IMR-90 (cell line): ENCODE data around the gene MACO1. TPM values are rescaled to one million over a fixed set of nuclear protein-coding genes. Genes with fewer than 3 reads are reported as not detected.
"Not testable (repeated sequence)": the region's sequence is repeated elsewhere in the genome, so short reads cannot be mapped to it uniquely, and the experiment has no call there.

Experiments
- ATAC-seq: fragments of 200-7000 bp; cut with Tn5 transposase; 2 replicates; pipeline ENCODE4 v1.9.1; 2020; ENCODE audit warnings: low read depth, mild to moderate bottlenecking, moderate library complexity
- BruUV-seq: library from RNA; stranded (reverse); fragments of 400-500 nt; replicated peaks from 2 replicates; lab custom pipeline; 2021; lab: Mats Ljungman, UMichigan
- CTCF ChIA-PET: fragments of 300-600 bp; formaldehyde crosslinking; extraction: SDS; loops from one replicate; lab custom pipeline; 2021; ENCODE audit warnings: antibody characterized with exemption; lab: Yijun Ruan, JAX
- POLR2A ChIA-PET: fragments of 300-600 bp; sonication (Branson Sonifier 250); formaldehyde crosslinking; loops from one replicate; lab custom pipeline; 2022; ENCODE audit warnings: antibody characterized with exemption; ENCODE audit not compliant: unreplicated experiment; lab: Charles Lee
- DNase-seq: peaks from one replicate; pipeline ENCODE4 v3.0.0; 2013
- H2AFZ ChIP-seq: replicated peaks from 2 replicates; pipeline ENCODE3; 2013; ENCODE audit warnings: low read length, mild to moderate bottlenecking; ENCODE audit not compliant: poor library complexity
- H2AK5ac ChIP-seq: 2 replicates; pipeline ENCODE4 v1.6.1; 2013; ENCODE audit warnings: low read depth, low read length, inconsistent platforms
- H2AK9ac ChIP-seq: replicated peaks from 2 replicates; pipeline ENCODE3; 2013; ENCODE audit warnings: mild to moderate bottlenecking, low read depth, low read length, moderate library complexity; ENCODE audit not compliant: poor library complexity
- H2BK120ac ChIP-seq: 2 replicates; pipeline ENCODE4 v1.6.1; 2013; ENCODE audit warnings: low read depth, low read length, inconsistent platforms
- H2BK15ac ChIP-seq: 3 replicates; pipeline ENCODE4 v1.6.1; 2013; ENCODE audit warnings: low read depth, low read length, inconsistent platforms
- H2BK20ac ChIP-seq: 2 replicates; pipeline ENCODE4 v1.6.1; 2013; ENCODE audit warnings: low read depth, mild to moderate bottlenecking, inconsistent platforms, low read length, moderate library complexity
- H2BK5ac ChIP-seq: 2 replicates; pipeline ENCODE4 v1.6.1; 2013; ENCODE audit warnings: mild to moderate bottlenecking, low read depth, low read length, inconsistent platforms; ENCODE audit not compliant: poor library complexity, severe bottlenecking
- H3K14ac ChIP-seq: replicated peaks from 2 replicates; pipeline ENCODE4 v1.6.1; 2013; ENCODE audit warnings: low read depth, low read length, inconsistent platforms
- H3K18ac ChIP-seq: 2 replicates; pipeline ENCODE4 v1.6.1; 2013; ENCODE audit warnings: low read depth, low read length, control low read depth
- H3K23ac ChIP-seq: 2 replicates; pipeline ENCODE4 v1.6.1; 2013; ENCODE audit warnings: low read depth, low read length, inconsistent platforms
- H3K27ac ChIP-seq: 2 replicates; pipeline ENCODE4 v1.5.1; 2013; ENCODE audit warnings: mild to moderate bottlenecking, control low read depth, low read length; ENCODE audit not compliant: insufficient read depth
- H3K27me3 ChIP-seq: 2 replicates; pipeline ENCODE4 v1.6.1; 2013; ENCODE audit warnings: low read length; ENCODE audit not compliant: control insufficient read depth, insufficient read depth
- H3K36me3 ChIP-seq: 2 replicates; pipeline ENCODE4 v1.6.1; 2013; ENCODE audit warnings: low read length, mixed read lengths; ENCODE audit not compliant: control insufficient read depth, insufficient read depth
- H3K4ac ChIP-seq: 2 replicates; pipeline ENCODE4 v1.6.1; 2013; ENCODE audit warnings: low read depth, low read length, inconsistent platforms
- H3K4me1 ChIP-seq: 2 replicates; pipeline ENCODE4 v1.6.1; 2013; ENCODE audit warnings: low read length, mixed read lengths; ENCODE audit not compliant: control insufficient read depth, insufficient read depth
- H3K4me2 ChIP-seq: 2 replicates; pipeline ENCODE4 v1.6.1; 2013; ENCODE audit warnings: low read depth, mild to moderate bottlenecking, control low read depth, low read length, moderate library complexity
- H3K4me3 ChIP-seq: 2 replicates; pipeline ENCODE4 v1.5.1; 2013; ENCODE audit warnings: low read depth, mild to moderate bottlenecking, control low read depth, low read length, moderate library complexity; ENCODE audit not compliant: insufficient read depth
- H3K56ac ChIP-seq: 2 replicates; pipeline ENCODE4 v1.6.1; 2013; ENCODE audit warnings: low read length, inconsistent platforms; ENCODE audit not compliant: insufficient read depth; ENCODE audit errors: extremely low read depth
- H3K79me1 ChIP-seq, 2 experiments: 2 replicates each; pipeline ENCODE4 v1.6.1; 2013; ENCODE audit warnings: low read length in 2 of 2, inconsistent platforms in 1 of 2, low read depth in 1 of 2
- H3K9ac ChIP-seq: 2 replicates; pipeline ENCODE4 v1.6.1; 2013; ENCODE audit warnings: low read depth, low read length, control low read depth
- H3K9me1 ChIP-seq: 2 replicates; pipeline ENCODE4 v1.6.1; 2013; ENCODE audit warnings: low read length, inconsistent platforms; ENCODE audit not compliant: insufficient read depth
- H3K9me3 ChIP-seq: 2 replicates; pipeline ENCODE4 v1.6.1; 2013; ENCODE audit warnings: low read length; ENCODE audit not compliant: control insufficient read depth, insufficient read depth
- H4K20me1 ChIP-seq: 2 replicates; pipeline ENCODE4 v1.6.1; 2013; ENCODE audit warnings: low read length, inconsistent platforms; ENCODE audit not compliant: insufficient read depth
- H4K5ac ChIP-seq: 2 replicates; pipeline ENCODE4 v1.6.1; 2013; ENCODE audit warnings: mild to moderate bottlenecking, low read depth, low read length, control low read depth
- H4K8ac ChIP-seq, 2 experiments: 2 replicates each; pipeline ENCODE4 v1.6.1; 2013; ENCODE audit warnings: low read depth in 2 of 2, low read length in 2 of 2, control low read depth in 1 of 2, inconsistent platforms in 1 of 2
- H4K91ac ChIP-seq: 2 replicates; pipeline ENCODE4 v1.6.1; 2013; ENCODE audit warnings: low read depth, low read length, inconsistent platforms; ENCODE audit not compliant: insufficient read depth
- WGBS, 2 experiments: methylation state at CpG; one replicate each; pipeline versions ENCODE4 v1.1.5 to v1.1.7; 2013; ENCODE audit warnings: missing lambda C conversion rate in 2 of 2; ENCODE audit not compliant: insufficient read length in 1 of 2; ENCODE audit errors: extremely low coverage in 2 of 2; 5-methylcytosine and 5-hydroxymethylcytosine counted together
- dilution Hi-C: fragments of 300-500 bp; cut with HindIII; formaldehyde crosslinking; loops from one replicate; pipeline ENCODE4 v1.14.3; 2018; ENCODE audit warnings: low sequenced_read_pairs; ENCODE audit not compliant: unreplicated experiment
- in situ Hi-C: fragments of 300-500 bp; cut with MboI; formaldehyde crosslinking; loops from 3 replicates; pipeline ENCODE4 v1.14.3; 2019; ENCODE audit warnings: low sequenced_read_pairs, inconsistent platforms, mixed read lengths
- intact Hi-C: fragments of 100-400 bp; cut with micrococcal nuclease; formaldehyde crosslinking; loops from 2 replicates; pipeline ENCODE4 v1.10.0; 2022
- polyA plus RNA-seq, 3 experiments: library from polyadenylated mRNA; depleted of rRNA; stranded (reverse); fragments of >200 nt; gene quantifications; 2 replicates each; pipeline ENCODE4 v1.2.3, GENCODE V29; 2012; ENCODE audit warnings: low replicate concordance in 1 of 3
- total RNA-seq: library from RNA; depleted of rRNA; stranded (reverse); fragments of >200 nt; gene quantifications from 2 replicates; pipeline ENCODE4 v1.2.3, GENCODE V29; 2012

The MACO1 gene
- total and polyA plus RNA-seq, 2 of the 4 experiments (the other 2 are of a cell fraction): 6.8 to 12.7 TPM

DNA sequence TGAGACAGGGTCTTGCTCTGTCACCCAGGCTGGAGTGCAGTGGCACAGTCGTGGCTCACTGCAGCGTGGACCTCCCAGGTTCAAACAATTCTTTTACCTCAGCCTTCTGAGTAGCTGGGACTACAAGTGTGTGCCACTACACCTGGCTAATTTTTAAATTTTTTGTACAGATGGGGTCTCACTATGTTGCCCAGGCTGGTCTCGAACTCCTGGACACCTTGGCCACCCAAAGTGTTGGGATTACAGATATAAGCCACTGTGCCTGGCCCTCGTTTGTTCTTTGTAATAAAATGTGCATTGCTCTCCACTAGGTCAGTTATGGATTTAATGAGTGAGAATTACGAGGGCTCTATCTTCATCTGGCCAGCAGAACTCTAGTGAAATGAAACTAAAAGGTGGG lies 13.9 kb downstream of the MACO1 start:
- H2BK20ac ChIP-seq, H3K56ac ChIP-seq, H3K9me1 ChIP-seq, dilution Hi-C loops, H3K9ac ChIP-seq, H2AFZ ChIP-seq, CTCF ChIA-PET, H2AK5ac ChIP-seq, H3K23ac ChIP-seq, intact Hi-C loops, H3K27ac ChIP-seq, ATAC-seq, H2BK5ac ChIP-seq, DNase-seq, H3K4me1 ChIP-seq, H4K91ac ChIP-seq, H3K4me3 ChIP-seq, H3K4ac ChIP-seq, H2BK15ac ChIP-seq, H2AK9ac ChIP-seq, H3K18ac ChIP-seq, H4K8ac ChIP-seq, H2BK120ac ChIP-seq, H4K5ac ChIP-seq, POLR2A ChIA-PET, H3K9me3 ChIP-seq, in situ Hi-C loops, BruUV-seq, H3K27me3 ChIP-seq, H3K4me2 ChIP-seq, H3K14ac ChIP-seq, H3K36me3 ChIP-seq: not testable (repeated sequence)
- peaks cover 22 to 63% of the 10 kb centered on the region in 2 experiments; a peak in 3 of 4 replicates for H3K79me1 ChIP-seq
- peaks cover 25% of the 10 kb centered on the region for H4K20me1 ChIP-seq
- WGBS, 2 experiments: no CpG with 5 or more reads among the region's 5 CpGs
